Colonic mucosa (tissue), 4 donors: ENCODE results near the gene COPS4. TPM values are rescaled to one million over a fixed set of nuclear protein-coding genes. Genes with fewer than 3 reads are reported as not detected.

Source experiments
- DNase-seq: peaks from one replicate; pipeline ENCODE4 v3.0.0-alpha.2; 2020
- H3K27ac ChIP-seq: fragments of 200-600 bp; one replicate; pipeline ENCODE4 v1.8.0; 2021
- H3K27me3 ChIP-seq: fragments of 200-600 bp; one replicate; pipeline ENCODE4 v1.8.0; 2021
- H3K36me3 ChIP-seq: fragments of 200-600 bp; one replicate; pipeline ENCODE4 v1.8.0; 2021
- H3K4me1 ChIP-seq: fragments of 200-600 bp; one replicate; pipeline ENCODE4 v1.8.0; 2021; ENCODE audit warnings: mild to moderate bottlenecking
- H3K4me3 ChIP-seq: fragments of 200-600 bp; one replicate; pipeline ENCODE4 v1.8.0; 2021
- H3K9ac ChIP-seq, 2 donors: one replicate each; pipeline ENCODE4 v1.7.0; 2013; ENCODE audit warnings: control low read depth in 2 of 2, low read depth in 2 of 2, low read length in 2 of 2
- H3K9me3 ChIP-seq: fragments of 200-600 bp; one replicate; pipeline ENCODE4 v1.8.0; 2021
- intact Hi-C: fragments of 100-400 bp; cut with DNase I; formaldehyde crosslinking; loops from one replicate; pipeline ENCODE4 v1.14.1; 2022
- total RNA-seq, 2 donors: library from RNA; stranded (reverse); fragmentation: NEBNext Ultra II Directional in 1 of 2; extraction: Animal tissue kit (Norgen Biotek cat#: 25700) in 1 of 2; gene quantifications; one replicate each; pipeline ENCODE4 v1.2.1, GENCODE V29; 2021
- TF ChIP-seq, protein P1 (sequence below): fragments of 200-600 bp; IDR thresholded peaks from one replicate; pipeline ENCODE4 v1.8.0; 2022; ENCODE audit warnings: antibody characterized with exemption, mild to moderate bottlenecking
- donor health status: healthy.
- donor health status: DM: no; HTN: no; CAD: no.
- donor health status: DM: no; HTN: no; CAD: no.

COPS4 gene
- total RNA-seq, 2 donors from 2014 or later, result 25.2 to 28.8 TPM

DNA sequence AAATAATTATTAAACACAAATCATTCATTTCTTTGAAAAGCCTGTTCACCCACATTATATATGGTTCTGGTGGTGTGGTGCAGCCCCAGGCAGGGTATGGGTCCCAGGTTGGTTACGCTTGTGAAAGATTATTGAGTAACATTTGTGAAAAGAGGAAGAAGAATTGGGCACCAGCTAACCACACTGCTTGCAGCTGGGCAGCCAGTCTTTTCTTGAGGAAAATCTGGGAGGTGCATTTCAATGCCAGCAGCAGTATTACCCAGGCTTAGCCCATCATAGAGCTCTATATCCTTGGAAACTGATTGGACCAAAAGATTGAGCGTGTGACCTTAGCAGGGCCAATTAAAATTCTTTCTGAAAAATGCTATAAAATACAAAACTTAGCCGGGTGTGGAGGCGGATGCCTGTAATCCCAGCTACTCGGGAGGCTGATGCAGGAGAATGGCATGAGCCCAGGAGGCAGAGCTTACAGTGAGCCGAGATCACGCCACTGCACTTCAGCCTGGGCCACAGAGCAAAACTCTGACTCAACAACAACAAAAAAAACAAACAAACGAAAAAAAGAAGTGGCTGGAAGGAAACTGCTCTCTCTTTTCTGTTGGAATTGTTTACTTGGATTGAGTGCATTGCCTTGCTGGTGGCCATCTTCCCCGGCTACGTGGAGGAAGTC is 89.3 kb downstream of the COPS4 start:
- Histone ChIP-seq H3K27me3 (no peaks in the 10 kb centered on the region), H3K9me3 (no peaks in the 10 kb centered on the region), H3K27ac (no peak overlapping the region), H3K4me1 (no peaks in the 10 kb centered on the region), H3K36me3 (no peaks in the 10 kb centered on the region), H3K9ac (no peak overlapping the region), H3K4me3 (no peak overlapping the region)
- DNase-seq, result no peak
- TF ChIP-seq, protein P1, sequence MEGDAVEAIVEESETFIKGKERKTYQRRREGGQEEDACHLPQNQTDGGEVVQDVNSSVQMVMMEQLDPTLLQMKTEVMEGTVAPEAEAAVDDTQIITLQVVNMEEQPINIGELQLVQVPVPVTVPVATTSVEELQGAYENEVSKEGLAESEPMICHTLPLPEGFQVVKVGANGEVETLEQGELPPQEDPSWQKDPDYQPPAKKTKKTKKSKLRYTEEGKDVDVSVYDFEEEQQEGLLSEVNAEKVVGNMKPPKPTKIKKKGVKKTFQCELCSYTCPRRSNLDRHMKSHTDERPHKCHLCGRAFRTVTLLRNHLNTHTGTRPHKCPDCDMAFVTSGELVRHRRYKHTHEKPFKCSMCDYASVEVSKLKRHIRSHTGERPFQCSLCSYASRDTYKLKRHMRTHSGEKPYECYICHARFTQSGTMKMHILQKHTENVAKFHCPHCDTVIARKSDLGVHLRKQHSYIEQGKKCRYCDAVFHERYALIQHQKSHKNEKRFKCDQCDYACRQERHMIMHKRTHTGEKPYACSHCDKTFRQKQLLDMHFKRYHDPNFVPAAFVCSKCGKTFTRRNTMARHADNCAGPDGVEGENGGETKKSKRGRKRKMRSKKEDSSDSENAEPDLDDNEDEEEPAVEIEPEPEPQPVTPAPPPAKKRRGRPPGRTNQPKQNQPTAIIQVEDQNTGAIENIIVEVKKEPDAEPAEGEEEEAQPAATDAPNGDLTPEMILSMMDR, result no peak
- intact Hi-C loops, result no loop called here

Other genes with a start within 250 kb of the COPS4 start
- 1 to 10 TPM; 2.8 to 4.4 TPM for gene SCD5, start 236.4 kb upstream of the COPS4 start, total RNA-seq
- gene SEC31A, start 144.0 kb upstream of the COPS4 start, total RNA-seq, result 100 to 1,000 TPM; 158 to 188 TPM
- gene THAP9, start 134.4 kb upstream of the COPS4 start, total RNA-seq, result 1 to 10 TPM; 3.5 to 4.6 TPM
- gene LIN54, start 24.4 kb upstream of the COPS4 start, total RNA-seq, result 10 to 100 TPM; 14.6 to 17.9 TPM
- gene PLAC8, start 79.5 kb downstream of the COPS4 start, total RNA-seq, result 100 to 1,000 TPM; 246 to 715 TPM
- 10 to 100 TPM; 23.4 to 28.3 TPM for gene COQ2, start 249.6 kb downstream of the COPS4 start, total RNA-seq